Activated CD4-positive, alpha-beta T cell treated with anti-CD3 and anti-CD28 coated beads, Interleukin-2, amount 50 U/mL, for 1 hour (primary cell): ENCODE measurements around the gene FAM135A.
"Not testable (repeated sequence)": the region's sequence is repeated elsewhere in the genome, so short reads cannot be mapped to it uniquely, and the experiment has no call there.

ENCODE experiments used
- DNase-seq: peaks from one replicate; pipeline ENCODE4 v3.0.0-alpha.2; 2020

FAM135A gene

GRCh38 chr6:70396796-70397729 is 16.2 kb upstream of the FAM135A start:
- DNase-seq = no peak

- no peak for DNase-seq
These were observed 14.3 kb upstream of the FAM135A start for GRCh38 chr6:70398783-70399728.

- no peak for DNase-seq
These were observed 8.7 kb upstream of the FAM135A start for GRCh38 chr6:70404658-70405057.

GRCh38 chr6:70409216-70409615 is 4.1 kb upstream of the FAM135A start:
- DNase-seq = no peak

- DNase-seq = no peak
These were observed 1.6 kb upstream of the FAM135A start for GRCh38 chr6:70411542-70412251.

GRCh38 chr6:70412252-70413113 is 825 bp upstream of the FAM135A start:
- DNase-seq = no peak

- DNase-seq = no peak
These were observed 735 bp downstream of the FAM135A start for GRCh38 chr6:70413992-70414494.

- DNase-seq = no peak
These were observed 1.5 kb downstream of the FAM135A start for GRCh38 chr6:70414813-70415212.

- DNase-seq = no peak
These were observed 1.9 kb downstream of the FAM135A start for GRCh38 chr6:70415247-70415646.

- DNase-seq = no peak
These were observed 2.4 kb downstream of the FAM135A start for GRCh38 chr6:70415660-70416059.

- DNase-seq = no peak
These were observed 8.2 kb downstream of the FAM135A start for GRCh38 chr6:70421509-70421908.

GRCh38 chr6:70423189-70424134 is 10.2 kb downstream of the FAM135A start:
- no peak for DNase-seq

GRCh38 chr6:70424291-70424690 is 11.0 kb downstream of the FAM135A start:
- no peak for DNase-seq

- no peak for DNase-seq
These were observed 23.0 kb downstream of the FAM135A start for GRCh38 chr6:70436320-70436719.

- DNase-seq = no peak
These were observed 31.7 kb downstream of the FAM135A start for GRCh38 chr6:70445001-70445400.

GRCh38 chr6:70447343-70448070 is 34.2 kb downstream of the FAM135A start:
- not testable (repeated sequence) for DNase-seq

- not testable (repeated sequence) for DNase-seq
These were observed 40.6 kb downstream of the FAM135A start for GRCh38 chr6:70453899-70454298.

- no peak for DNase-seq
These were observed 43.4 kb downstream of the FAM135A start for GRCh38 chr6:70456735-70457134.

GRCh38 chr6:70459235-70459634 is 45.9 kb downstream of the FAM135A start:
- DNase-seq = no peak

GRCh38 chr6:70459699-70460098 is 46.4 kb downstream of the FAM135A start:
- not testable (repeated sequence) for DNase-seq
